ENCODE results near the gene TSPAN4. TPM values are rescaled to one million over a fixed set of nuclear protein-coding genes. Genes with fewer than 3 reads are reported as not detected.

The TSPAN4 gene
- total and polyA plus RNA-seq, 2 of the 13 experiments (the other 11 are each of a cell fraction or from before 2014, with no cell fraction given): 31.7 to 68.3 TPM

DNA sequence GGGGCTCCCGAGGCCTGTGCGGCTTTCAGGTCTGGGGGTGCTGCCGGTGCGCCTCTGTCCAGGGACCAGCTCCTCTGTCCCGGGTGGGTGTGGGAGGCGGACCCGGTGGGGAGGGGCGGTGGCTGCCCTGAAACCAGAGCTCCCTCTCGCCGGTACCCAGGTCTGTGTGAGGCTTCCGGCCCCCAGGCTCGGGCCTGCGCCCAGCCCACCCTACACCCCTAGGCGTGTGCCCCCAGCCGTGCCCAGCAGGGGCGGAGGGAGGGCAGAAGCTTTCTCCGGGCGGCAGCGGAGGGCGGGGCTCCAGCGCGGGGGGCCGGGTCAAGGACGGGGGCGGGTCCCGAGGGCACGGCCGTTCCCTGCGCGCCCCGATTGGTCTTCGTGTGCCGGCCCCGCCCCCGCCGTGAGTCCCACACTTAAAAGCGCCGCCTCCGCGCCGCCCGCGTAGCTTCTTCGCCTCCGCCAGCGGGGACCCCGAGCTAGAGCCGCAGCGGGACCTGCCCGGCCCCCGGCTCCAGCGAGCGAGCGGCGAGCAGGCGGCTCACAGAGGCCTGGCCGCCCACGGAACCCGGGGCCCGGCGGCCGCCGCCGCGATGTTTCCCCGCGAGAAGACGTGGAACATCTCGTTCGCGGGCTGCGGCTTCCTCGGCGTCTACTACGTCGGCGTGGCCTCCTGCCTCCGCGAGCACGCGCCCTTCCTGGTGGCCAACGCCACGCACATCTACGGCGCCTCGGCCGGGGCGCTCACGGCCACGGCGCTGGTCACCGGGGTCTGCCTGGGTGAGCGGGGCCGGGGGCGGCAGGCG lies 23.3 kb upstream of the TSPAN4 start (continued):
- TF ChIP-seq, protein P1, sequence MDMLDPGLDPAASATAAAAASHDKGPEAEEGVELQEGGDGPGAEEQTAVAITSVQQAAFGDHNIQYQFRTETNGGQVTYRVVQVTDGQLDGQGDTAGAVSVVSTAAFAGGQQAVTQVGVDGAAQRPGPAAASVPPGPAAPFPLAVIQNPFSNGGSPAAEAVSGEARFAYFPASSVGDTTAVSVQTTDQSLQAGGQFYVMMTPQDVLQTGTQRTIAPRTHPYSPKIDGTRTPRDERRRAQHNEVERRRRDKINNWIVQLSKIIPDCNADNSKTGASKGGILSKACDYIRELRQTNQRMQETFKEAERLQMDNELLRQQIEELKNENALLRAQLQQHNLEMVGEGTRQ (IDR thresholded peaks at IDR 0.05; ENCODE audit: low read depth, low read length): no peak
- TF ChIP-seq, protein P1 (CRISPR knock-in tag; IDR thresholded peaks at IDR 0.05; ENCODE audit: borderline replicate concordance): no peak
- TF ChIP-seq HOXA3 (CRISPR knock-in tag; IDR thresholded peaks at IDR 0.05): no peak
- TF ChIP-seq ZBTB7A (CRISPR knock-in tag; IDR thresholded peaks at IDR 0.05): no peak; the same call in 1 of the 2 replicates
- TF ChIP-seq YEATS4 (CRISPR knock-in tag; IDR thresholded peaks at IDR 0.05; ENCODE audit: borderline replicate concordance): no peak; the same call in 1 of the 2 replicates
- TF ChIP-seq, protein P2, sequence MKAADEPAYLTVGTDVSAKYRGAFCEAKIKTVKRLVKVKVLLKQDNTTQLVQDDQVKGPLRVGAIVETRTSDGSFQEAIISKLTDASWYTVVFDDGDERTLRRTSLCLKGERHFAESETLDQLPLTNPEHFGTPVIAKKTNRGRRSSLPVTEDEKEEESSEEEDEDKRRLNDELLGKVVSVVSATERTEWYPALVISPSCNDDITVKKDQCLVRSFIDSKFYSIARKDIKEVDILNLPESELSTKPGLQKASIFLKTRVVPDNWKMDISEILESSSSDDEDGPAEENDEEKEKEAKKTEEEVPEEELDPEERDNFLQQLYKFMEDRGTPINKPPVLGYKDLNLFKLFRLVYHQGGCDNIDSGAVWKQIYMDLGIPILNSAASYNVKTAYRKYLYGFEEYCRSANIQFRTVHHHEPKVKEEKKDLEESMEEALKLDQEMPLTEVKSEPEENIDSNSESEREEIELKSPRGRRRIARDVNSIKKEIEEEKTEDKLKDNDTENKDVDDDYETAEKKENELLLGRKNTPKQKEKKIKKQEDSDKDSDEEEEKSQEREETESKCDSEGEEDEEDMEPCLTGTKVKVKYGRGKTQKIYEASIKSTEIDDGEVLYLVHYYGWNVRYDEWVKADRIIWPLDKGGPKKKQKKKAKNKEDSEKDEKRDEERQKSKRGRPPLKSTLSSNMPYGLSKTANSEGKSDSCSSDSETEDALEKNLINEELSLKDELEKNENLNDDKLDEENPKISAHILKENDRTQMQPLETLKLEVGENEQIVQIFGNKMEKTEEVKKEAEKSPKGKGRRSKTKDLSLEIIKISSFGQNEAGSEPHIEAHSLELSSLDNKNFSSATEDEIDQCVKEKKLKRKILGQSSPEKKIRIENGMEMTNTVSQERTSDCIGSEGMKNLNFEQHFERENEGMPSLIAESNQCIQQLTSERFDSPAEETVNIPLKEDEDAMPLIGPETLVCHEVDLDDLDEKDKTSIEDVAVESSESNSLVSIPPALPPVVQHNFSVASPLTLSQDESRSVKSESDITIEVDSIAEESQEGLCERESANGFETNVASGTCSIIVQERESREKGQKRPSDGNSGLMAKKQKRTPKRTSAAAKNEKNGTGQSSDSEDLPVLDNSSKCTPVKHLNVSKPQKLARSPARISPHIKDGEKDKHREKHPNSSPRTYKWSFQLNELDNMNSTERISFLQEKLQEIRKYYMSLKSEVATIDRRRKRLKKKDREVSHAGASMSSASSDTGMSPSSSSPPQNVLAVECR (CRISPR knock-in tag; IDR thresholded peaks at IDR 0.05; ENCODE audit: borderline replicate concordance): peak; percentile 72
- TF ChIP-seq, protein P3, sequence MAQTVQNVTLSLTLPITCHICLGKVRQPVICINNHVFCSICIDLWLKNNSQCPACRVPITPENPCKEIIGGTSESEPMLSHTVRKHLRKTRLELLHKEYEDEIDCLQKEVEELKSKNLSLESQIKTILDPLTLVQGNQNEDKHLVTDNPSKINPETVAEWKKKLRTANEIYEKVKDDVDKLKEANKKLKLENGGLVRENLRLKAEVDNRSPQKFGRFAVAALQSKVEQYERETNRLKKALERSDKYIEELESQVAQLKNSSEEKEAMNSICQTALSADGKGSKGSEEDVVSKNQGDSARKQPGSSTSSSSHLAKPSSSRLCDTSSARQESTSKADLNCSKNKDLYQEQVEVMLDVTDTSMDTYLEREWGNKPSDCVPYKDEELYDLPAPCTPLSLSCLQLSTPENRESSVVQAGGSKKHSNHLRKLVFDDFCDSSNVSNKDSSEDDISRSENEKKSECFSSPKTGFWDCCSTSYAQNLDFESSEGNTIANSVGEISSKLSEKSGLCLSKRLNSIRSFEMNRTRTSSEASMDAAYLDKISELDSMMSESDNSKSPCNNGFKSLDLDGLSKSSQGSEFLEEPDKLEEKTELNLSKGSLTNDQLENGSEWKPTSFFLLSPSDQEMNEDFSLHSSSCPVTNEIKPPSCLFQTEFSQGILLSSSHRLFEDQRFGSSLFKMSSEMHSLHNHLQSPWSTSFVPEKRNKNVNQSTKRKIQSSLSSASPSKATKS (CRISPR knock-in tag; IDR thresholded peaks at IDR 0.05): no peak
- TF ChIP-seq, protein P4, sequence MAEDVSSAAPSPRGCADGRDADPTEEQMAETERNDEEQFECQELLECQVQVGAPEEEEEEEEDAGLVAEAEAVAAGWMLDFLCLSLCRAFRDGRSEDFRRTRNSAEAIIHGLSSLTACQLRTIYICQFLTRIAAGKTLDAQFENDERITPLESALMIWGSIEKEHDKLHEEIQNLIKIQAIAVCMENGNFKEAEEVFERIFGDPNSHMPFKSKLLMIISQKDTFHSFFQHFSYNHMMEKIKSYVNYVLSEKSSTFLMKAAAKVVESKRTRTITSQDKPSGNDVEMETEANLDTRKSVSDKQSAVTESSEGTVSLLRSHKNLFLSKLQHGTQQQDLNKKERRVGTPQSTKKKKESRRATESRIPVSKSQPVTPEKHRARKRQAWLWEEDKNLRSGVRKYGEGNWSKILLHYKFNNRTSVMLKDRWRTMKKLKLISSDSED (CRISPR knock-in tag; IDR thresholded peaks at IDR 0.05): no peak
- peak; percentile 92 for TF ChIP-seq POLR2AphosphoS5 (IDR thresholded peaks at IDR 0.05; ENCODE audit: low read depth, low read length)
- no peak for TF ChIP-seq MAFF (IDR thresholded peaks at IDR 0.05; ENCODE audit: low read depth, low read length)
- TF ChIP-seq ATRX (CRISPR knock-in tag; IDR thresholded peaks at IDR 0.05; ENCODE audit: borderline replicate concordance): no peak
- TF ChIP-seq, protein P5, sequence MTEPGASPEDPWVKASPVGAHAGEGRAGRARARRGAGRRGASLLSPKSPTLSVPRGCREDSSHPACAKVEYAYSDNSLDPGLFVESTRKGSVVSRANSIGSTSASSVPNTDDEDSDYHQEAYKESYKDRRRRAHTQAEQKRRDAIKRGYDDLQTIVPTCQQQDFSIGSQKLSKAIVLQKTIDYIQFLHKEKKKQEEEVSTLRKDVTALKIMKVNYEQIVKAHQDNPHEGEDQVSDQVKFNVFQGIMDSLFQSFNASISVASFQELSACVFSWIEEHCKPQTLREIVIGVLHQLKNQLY (CRISPR knock-in tag; IDR thresholded peaks at IDR 0.05): no peak
- TF ChIP-seq ZNF329 (CRISPR knock-in tag; IDR thresholded peaks at IDR 0.05; ENCODE audit: low read depth): no peak
- no peak for TF ChIP-seq KDM3A (CRISPR knock-in tag; IDR thresholded peaks at IDR 0.05; ENCODE audit: low read depth)
- TF ChIP-seq, protein P6, sequence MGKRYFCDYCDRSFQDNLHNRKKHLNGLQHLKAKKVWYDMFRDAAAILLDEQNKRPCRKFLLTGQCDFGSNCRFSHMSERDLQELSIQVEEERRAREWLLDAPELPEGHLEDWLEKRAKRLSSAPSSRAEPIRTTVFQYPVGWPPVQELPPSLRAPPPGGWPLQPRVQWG (CRISPR knock-in tag; IDR thresholded peaks at IDR 0.05; ENCODE audit: borderline replicate concordance, low read depth): no peak
- no peak for TF ChIP-seq GABPA (IDR thresholded peaks at IDR 0.05; ENCODE audit: low read depth, low read length)
- no peak for TF ChIP-seq GABPA (CRISPR knock-in tag; IDR thresholded peaks at IDR 0.05; ENCODE audit: low read depth)
- TF ChIP-seq ZNF616 (CRISPR knock-in tag; IDR thresholded peaks at IDR 0.05; ENCODE audit: low read depth): no peak
- no peak for TF ChIP-seq ATM (IDR thresholded peaks at IDR 0.05; ENCODE audit: borderline replicate concordance)
